ENCODE results near the gene KDR.
A peak's percentile ranks its signal among the peaks of the same experiment; 100 is the strongest.

Gene KDR

DNA sequence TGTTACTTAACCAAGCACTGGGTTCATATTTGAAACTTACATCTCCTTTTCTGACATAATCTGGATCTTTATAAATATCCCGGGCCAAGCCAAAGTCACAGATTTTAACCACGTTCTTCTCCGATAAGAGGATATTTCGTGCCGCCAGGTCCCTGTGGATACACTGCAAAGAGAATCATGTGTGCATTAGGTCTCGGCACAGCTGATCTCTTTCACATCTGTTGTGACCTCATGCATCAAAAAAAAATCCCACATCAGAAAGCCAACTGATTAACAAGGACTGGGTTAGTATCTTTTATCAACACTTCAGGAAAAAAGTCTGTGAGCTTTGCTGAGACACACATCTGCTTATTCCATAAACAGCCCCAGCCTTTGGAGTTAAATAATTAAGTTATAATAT is 35.5 kb downstream of the KDR start:
- Histone ChIP-seq H3K27me3 (no peaks in the 10 kb centered on the region), H3K36me3 (no peaks in the 10 kb centered on the region), H3K4me3 (no peak overlapping the region), H3K4me1 (peaks cover 0 to 79% (median 54%) of the 10 kb centered on the region in 10 experiments; a peak in 16 of 20 replicates), H3K4me2 (peak overlapping the region in 8 of 11 experiments; percentile 10 to 80 (median 56); a peak in 14 of 22 replicates), H3K27ac (no peak overlapping the region), H3K9ac (no peak overlapping the region), H3K9me3 (replicated peaks in 1 of 11) (no peaks in the 10 kb centered on the region), H4K20me1 (no peaks in the 10 kb centered on the region)
- TF ChIP-seq Cebpa-rat (IDR thresholded peaks at IDR 0.05) = no peak

DNA sequence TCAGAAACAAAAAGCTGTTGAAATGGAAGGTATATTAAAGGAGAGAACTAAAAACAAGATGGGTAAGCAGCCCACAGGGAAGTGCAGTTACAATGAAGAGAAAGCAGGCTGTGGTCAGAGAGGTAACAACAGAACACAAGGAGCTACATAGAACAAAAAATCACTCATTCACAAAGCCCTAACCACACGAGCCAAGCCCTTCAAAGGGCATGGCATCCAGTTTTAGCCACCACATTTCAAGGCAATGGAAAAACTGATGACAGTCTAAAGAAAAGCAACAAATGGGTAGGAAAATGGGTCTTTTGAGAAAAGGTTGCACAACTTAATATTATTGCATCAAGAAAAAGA is 37.5 kb downstream of the KDR start:
- Histone ChIP-seq H3K9ac (no peak overlapping the region), H3K27me3 (no peaks in the 10 kb centered on the region), H3K4me2 (peak overlapping the region in 7 of 11 experiments; percentile 25 to 80 (median 63); a peak in 12 of 22 replicates), H3K9me3 (replicated peaks in 1 of 11) (no peaks in the 10 kb centered on the region; a peak in 1 of 22 replicates), H4K20me1 (no peaks in the 10 kb centered on the region), H3K4me3 (no peak overlapping the region), H3K27ac (no peak overlapping the region), H3K36me3 (no peaks in the 10 kb centered on the region), H3K4me1 (peaks cover 0 to 66% (median 54%) of the 10 kb centered on the region in 10 experiments; a peak in 16 of 20 replicates)
- TF ChIP-seq Cebpa-rat (IDR thresholded peaks at IDR 0.05) = no peak

DNA sequence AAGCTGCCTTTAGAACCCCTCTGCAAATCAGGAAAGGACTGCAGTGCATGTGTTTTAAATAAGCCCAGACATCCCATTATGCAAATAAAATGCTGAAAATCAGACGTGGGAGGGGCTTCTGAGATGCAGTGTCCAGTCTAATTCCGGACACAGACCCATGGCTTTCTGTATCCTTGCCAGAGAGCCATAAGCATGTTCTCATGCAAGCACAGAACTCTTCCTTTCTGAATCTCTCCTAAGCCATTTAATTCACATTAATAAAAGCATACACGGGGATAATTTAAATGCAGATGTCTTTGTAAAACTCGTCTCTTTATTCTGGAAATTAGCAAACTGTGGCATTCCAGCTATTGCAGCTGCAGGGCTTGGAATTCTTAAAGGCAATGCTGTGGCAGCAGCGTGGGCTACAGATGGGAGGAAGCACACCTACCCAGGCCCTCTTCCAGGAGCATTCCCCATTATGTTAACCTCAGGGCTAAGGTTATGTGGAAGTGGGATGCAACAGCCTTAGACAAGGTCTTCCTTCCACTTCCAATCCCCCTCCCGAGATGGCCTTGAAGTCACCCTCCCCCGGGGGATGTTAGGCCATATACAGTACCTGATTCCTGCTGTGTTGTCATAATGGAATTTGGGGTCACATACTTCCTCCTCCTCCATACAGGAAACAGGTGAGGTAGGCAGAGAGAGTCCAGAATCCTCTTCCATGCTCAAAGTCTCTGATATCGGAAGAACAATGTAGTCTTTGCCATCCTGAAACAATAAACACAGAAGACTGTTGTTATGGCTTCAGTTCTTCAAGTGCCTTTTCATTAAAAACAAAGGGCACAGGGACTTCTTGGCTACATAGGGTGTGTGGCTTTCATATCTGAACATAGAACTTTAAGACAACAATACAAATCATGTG is 38.1 kb downstream of the KDR start:
- peaks cover 0 to 60% (median 51%) of the 10 kb centered on the region in 10 experiments; a peak in 16 of 20 replicates for H3K4me1 ChIP-seq
- H3K9ac ChIP-seq = no peak overlapping the region
- TF ChIP-seq Cebpa-rat (IDR thresholded peaks at IDR 0.05) = no peak
- H3K36me3 ChIP-seq = no peaks in the 10 kb centered on the region
- no peaks in the 10 kb centered on the region for H4K20me1 ChIP-seq
- H3K27ac ChIP-seq = no peak overlapping the region
- H3K27me3 ChIP-seq = no peaks in the 10 kb centered on the region
- no peak overlapping the region for H3K4me3 ChIP-seq
- H3K4me2 ChIP-seq = peak overlapping the region in 8 of 11 experiments; percentile 20 to 80 (median 56); a peak in 13 of 22 replicates
- no peaks in the 10 kb centered on the region; a peak in 1 of 22 replicates for H3K9me3 ChIP-seq (replicated peaks in 1 of 11)

DNA sequence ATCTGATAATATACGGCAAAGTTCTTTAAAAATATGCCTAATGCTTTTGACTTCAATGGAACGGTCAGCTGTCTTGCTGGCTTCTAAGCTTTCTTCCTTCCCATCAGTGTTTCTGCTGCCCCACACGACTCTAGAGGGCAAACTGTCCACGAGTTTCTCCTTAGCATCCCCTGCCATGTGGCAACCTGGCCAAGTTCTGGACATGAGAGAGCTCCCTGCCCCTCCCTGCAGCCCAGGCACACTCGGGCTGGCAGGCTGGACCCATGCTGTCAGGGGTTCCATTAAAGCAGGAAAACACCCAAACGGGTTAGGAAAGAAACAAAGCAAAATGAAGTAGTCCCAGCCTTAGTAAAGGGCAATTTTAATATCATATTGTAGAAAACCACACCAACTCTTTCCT is 38.8 kb downstream of the KDR start:
- Histone ChIP-seq H3K27me3 (no peaks in the 10 kb centered on the region), H3K27ac (no peak overlapping the region), H3K9me3 (replicated peaks in 1 of 11) (no peaks in the 10 kb centered on the region; a peak in 1 of 22 replicates), H3K4me1 (peaks cover 0 to 53% (median 44%) of the 10 kb centered on the region in 10 experiments; a peak in 16 of 20 replicates), H3K4me2 (peak overlapping the region in 6 of 11 experiments; percentile 25 to 80 (median 67); a peak in 6 of 22 replicates), H4K20me1 (no peaks in the 10 kb centered on the region), H3K4me3 (no peak overlapping the region), H3K36me3 (no peaks in the 10 kb centered on the region), H3K9ac (no peak overlapping the region)
- TF ChIP-seq Cebpa-rat (IDR thresholded peaks at IDR 0.05) = no peak

DNA sequence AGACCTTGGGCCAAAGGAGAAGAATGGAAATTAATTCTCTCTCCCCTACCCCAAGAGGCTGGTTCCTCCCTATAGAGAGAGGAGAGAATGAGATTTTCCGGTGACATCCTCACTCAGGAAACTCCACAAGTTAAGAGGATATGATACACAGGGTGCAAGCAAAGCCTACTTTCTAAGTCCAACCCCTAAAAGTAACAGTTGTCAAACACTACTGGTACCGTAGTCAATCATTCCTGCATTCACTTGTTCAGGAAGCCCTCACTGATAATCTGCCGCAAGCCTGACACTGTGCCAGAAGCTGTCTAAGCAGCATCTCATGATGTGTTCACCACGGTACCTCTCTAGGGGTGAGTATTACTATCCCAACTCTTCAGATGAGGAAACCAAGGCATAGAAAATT is 41.7 kb downstream of the KDR start:
- no peak overlapping the region for H3K9ac ChIP-seq
- H3K27me3 ChIP-seq = no peaks in the 10 kb centered on the region
- TF ChIP-seq Cebpa-rat (IDR thresholded peaks at IDR 0.05) = no peak
- H3K27ac ChIP-seq = no peak overlapping the region
- peaks cover 0 to 32% (median 19%) of the 10 kb centered on the region in 10 experiments; a peak in 12 of 20 replicates for H3K4me1 ChIP-seq
- H3K4me2 ChIP-seq = no peak overlapping the region
- no peaks in the 10 kb centered on the region; a peak in 1 of 22 replicates for H3K9me3 ChIP-seq (replicated peaks in 1 of 11)
- no peaks in the 10 kb centered on the region for H3K36me3 ChIP-seq
- H4K20me1 ChIP-seq = no peaks in the 10 kb centered on the region
- no peak overlapping the region for H3K4me3 ChIP-seq

DNA sequence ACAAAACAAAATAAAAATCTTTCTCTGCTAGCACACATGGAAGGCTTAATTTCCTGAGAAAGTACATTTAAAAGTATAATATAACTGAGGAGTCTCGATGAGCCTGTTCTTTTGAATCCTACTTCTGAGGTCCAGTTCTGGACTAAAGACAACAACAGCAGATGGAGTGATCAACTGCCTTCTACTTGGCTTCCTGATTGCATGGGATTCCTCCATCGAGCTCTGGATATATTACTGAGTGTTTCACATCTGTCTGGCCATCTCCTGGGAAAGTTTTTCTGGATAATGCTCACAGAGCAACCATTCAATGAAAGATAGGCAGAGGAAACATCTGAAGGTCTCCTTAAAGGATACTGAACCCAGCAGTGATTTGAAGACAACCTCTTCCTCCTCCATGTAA is 42.6 kb downstream of the KDR start:
- Histone ChIP-seq H4K20me1 (no peaks in the 10 kb centered on the region), H3K36me3 (no peaks in the 10 kb centered on the region), H3K27ac (no peak overlapping the region), H3K4me3 (no peak overlapping the region), H3K27me3 (no peaks in the 10 kb centered on the region), H3K4me2 (no peak overlapping the region), H3K4me1 (peaks cover 0 to 22% (median 12%) of the 10 kb centered on the region in 10 experiments; a peak in 11 of 20 replicates), H3K9me3 (replicated peaks in 1 of 11) (no peaks in the 10 kb centered on the region; a peak in 1 of 22 replicates), H3K9ac (no peak overlapping the region)
- no peak for TF ChIP-seq Cebpa-rat (IDR thresholded peaks at IDR 0.05)

DNA sequence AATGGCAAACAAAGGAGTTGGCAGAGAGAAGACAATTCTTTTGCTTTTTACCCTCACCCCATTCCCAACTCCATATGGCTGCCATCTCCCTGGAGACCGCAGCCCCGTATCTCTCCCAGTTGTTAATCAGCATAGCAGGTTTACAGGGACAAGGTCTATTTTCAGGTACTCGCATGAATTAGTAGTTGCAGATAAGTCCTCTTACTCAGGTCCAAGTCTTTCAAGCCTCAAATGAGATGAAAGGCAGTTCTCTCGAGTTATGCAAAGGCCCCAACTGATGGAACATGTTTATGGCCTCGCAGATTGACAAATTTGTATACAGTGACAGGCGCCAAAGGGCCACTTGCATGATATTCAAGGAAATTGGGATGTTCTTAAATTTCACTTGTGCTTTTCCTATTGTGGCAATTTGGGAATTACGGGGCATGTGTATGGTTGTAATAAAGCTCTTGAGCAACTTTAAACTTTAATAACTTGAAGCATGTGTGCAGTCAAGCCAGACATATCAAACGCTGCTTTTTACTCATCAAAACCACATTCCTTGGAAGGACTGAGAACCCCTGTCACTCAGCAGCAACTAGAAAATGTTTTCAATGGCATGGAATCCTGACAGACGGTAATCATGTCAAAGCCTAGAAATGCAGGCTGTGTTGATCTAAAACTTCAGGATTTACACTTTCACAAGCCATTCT is 45.1 kb downstream of the KDR start:
- Histone ChIP-seq H3K9ac (no peak overlapping the region), H3K36me3 (no peaks in the 10 kb centered on the region), H3K27me3 (no peaks in the 10 kb centered on the region), H3K27ac (no peak overlapping the region), H3K4me1 (peaks cover 0 to 17% (median 9%) of the 10 kb centered on the region in 10 experiments; a peak in 11 of 20 replicates), H3K4me2 (peak overlapping the region in 1 of 11 experiments; percentile 16; a peak in 1 of 22 replicates), H3K4me3 (no peak overlapping the region), H4K20me1 (no peaks in the 10 kb centered on the region), H3K9me3 (replicated peaks in 1 of 11) (no peaks in the 10 kb centered on the region; a peak in 1 of 22 replicates)
- TF ChIP-seq Cebpa-rat (IDR thresholded peaks at IDR 0.05) = no peak

DNA sequence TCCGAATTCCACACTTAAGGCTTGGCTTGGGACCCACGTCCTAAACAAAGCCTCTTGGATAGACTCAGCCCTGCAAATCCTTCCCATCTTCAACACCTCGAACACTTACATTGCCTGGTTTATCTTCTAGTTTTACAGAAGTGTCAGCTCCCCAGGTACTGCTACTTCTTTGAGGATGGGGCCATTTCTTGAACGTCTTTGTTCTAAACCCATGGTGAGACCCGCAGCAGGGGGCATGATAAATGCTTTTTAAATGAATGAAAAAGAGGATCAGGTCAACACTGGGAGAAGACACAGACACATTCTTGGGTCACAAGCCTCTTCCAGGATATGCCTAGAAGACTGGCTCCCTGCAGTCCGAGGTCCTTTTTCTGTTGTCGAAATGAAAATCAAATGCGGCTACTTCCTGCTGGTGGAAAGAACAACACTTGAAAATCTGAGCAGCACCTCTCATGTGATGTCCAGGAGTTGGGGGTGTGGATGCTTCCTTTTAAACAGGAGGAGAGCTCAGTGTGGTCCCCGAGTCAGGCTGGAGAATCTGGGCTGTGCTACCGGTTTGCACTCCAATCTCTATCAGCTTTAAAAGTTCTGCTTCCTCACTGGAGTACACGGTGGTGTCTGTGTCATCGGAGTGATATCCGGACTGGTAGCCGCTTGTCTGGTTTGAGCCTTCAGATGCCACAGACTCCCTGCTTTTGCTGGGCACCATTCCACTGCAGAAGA is 45.8 kb downstream of the KDR start:
- H3K9ac ChIP-seq = no peak overlapping the region
- peaks cover 0 to 17% (median 9%) of the 10 kb centered on the region in 10 experiments; a peak in 11 of 20 replicates for H3K4me1 ChIP-seq
- H3K27me3 ChIP-seq = no peaks in the 10 kb centered on the region
- no peak overlapping the region for H3K27ac ChIP-seq
- no peaks in the 10 kb centered on the region for H3K36me3 ChIP-seq
- H3K4me2 ChIP-seq = no peak overlapping the region
- H3K9me3 ChIP-seq (replicated peaks in 1 of 11) = no peaks in the 10 kb centered on the region; a peak in 1 of 22 replicates
- TF ChIP-seq Cebpa-rat (IDR thresholded peaks at IDR 0.05) = no peak
- no peaks in the 10 kb centered on the region for H4K20me1 ChIP-seq
- H3K4me3 ChIP-seq = no peak overlapping the region

DNA sequence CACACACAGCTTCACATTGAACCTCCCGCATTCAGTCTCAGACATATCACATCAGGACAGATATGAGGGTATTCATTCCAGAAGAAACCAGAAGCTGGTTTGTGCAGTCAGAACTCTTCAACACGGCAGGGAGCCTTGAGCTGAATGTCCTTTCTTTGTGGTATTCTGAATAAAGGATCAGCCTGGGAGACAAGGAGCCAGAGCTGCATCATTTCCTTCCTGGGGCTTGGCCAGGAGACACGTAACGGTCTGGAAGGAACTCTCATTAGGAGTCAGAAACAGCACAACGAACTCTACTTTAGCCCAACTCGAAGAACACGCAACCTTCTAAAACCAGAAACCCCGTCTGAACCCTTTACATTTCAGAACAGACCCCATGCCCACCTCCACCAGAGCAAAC is 46.4 kb downstream of the KDR start:
- no peaks in the 10 kb centered on the region for H3K36me3 ChIP-seq
- no peaks in the 10 kb centered on the region for H3K9me3 ChIP-seq (replicated peaks in 1 of 11)
- peaks cover 0 to 17% (median 9%) of the 10 kb centered on the region in 10 experiments; a peak in 11 of 20 replicates for H3K4me1 ChIP-seq
- no peaks in the 10 kb centered on the region for H3K27me3 ChIP-seq
- H3K27ac ChIP-seq = no peak overlapping the region
- H3K4me3 ChIP-seq = no peak overlapping the region
- no peaks in the 10 kb centered on the region for H4K20me1 ChIP-seq
- no peak for TF ChIP-seq Cebpa-rat (IDR thresholded peaks at IDR 0.05)
- H3K9ac ChIP-seq = no peak overlapping the region
- H3K4me2 ChIP-seq = no peak overlapping the region

Data from BLaER1 treated with 17β-estradiol and CSF1 and Interleukin-3, amounts not matched to agents 10 nM and 100 nM (cell line).